ENCODE data around the gene SCN9A.

SCN9A gene

GRCh38 chr2:166167449-166167848 is 208.3 kb downstream of the SCN9A start:
- Histone ChIP-seq H3K27ac (replicated peaks) (no peak overlapping the region), H3K4me3 (replicated peaks; ENCODE audit: insufficient read depth, low read length) (no peak overlapping the region), H3K27me3 (ENCODE audit: insufficient read depth, poor library complexity, severe bottlenecking) (no peaks in the 10 kb centered on the region)
- DNase-seq (ENCODE audit: low read depth in 1 of 2, low spot score in 1 of 2) = no peak
- TF ChIP-seq REST (IDR thresholded peaks at IDR 0.05; ENCODE audit: insufficient replicate concordance, low read depth) (no peak), POLR2AphosphoS5 (IDR thresholded peaks at IDR 0.05; ENCODE audit: low read depth) (no peak), GABPA (IDR thresholded peaks at IDR 0.05; ENCODE audit: low read depth) (no peak), SPI1 (IDR thresholded peaks at IDR 0.05; ENCODE audit: borderline replicate concordance, low read depth) (no peak), CTCF (IDR thresholded peaks at IDR 0.05; ENCODE audit: insufficient read depth, low read length) (no peak)

GRCh38 chr2:166163775-166164174 is 212.0 kb downstream of the SCN9A start:
- Histone ChIP-seq H3K27me3 (ENCODE audit: insufficient read depth, poor library complexity, severe bottlenecking) (no peaks in the 10 kb centered on the region), H3K4me3 (replicated peaks; ENCODE audit: insufficient read depth, low read length) (no peak overlapping the region), H3K27ac (replicated peaks) (no peak overlapping the region)
- no peak for TF ChIP-seq REST (IDR thresholded peaks at IDR 0.05; ENCODE audit: insufficient replicate concordance, low read depth)
- no peak for TF ChIP-seq SPI1 (IDR thresholded peaks at IDR 0.05; ENCODE audit: borderline replicate concordance, low read depth)
- TF ChIP-seq GABPA (IDR thresholded peaks at IDR 0.05; ENCODE audit: low read depth) = no peak
- TF ChIP-seq CTCF (IDR thresholded peaks at IDR 0.05; ENCODE audit: insufficient read depth, low read length) = no peak
- DNase-seq (ENCODE audit: low read depth in 1 of 2, low spot score in 1 of 2) = no peak

GRCh38 chr2:166158546-166158945 is 217.2 kb downstream of the SCN9A start:
- Histone ChIP-seq H3K27ac (replicated peaks) (no peak overlapping the region), H3K4me3 (replicated peaks; ENCODE audit: insufficient read depth, low read length) (no peak overlapping the region), H3K27me3 (ENCODE audit: insufficient read depth, poor library complexity, severe bottlenecking) (no peaks in the 10 kb centered on the region)
- no peak for DNase-seq (ENCODE audit: low read depth in 1 of 2, low spot score in 1 of 2)
- TF ChIP-seq POLR2AphosphoS5 (IDR thresholded peaks at IDR 0.05; ENCODE audit: low read depth) (no peak), CTCF (IDR thresholded peaks at IDR 0.05; ENCODE audit: insufficient read depth, low read length) (no peak), GABPA (IDR thresholded peaks at IDR 0.05; ENCODE audit: low read depth) (no peak), REST (IDR thresholded peaks at IDR 0.05; ENCODE audit: insufficient replicate concordance, low read depth) (no peak), SPI1 (IDR thresholded peaks at IDR 0.05; ENCODE audit: borderline replicate concordance, low read depth) (no peak)
